Amygdala (tissue), 56 donors: ENCODE measurements around the gene PALMD.
A peak's percentile ranks its signal among the peaks of the same experiment; 100 is the strongest.

Experiments used
- DNase-seq, 56 donors: peaks; one replicate each; lab custom pipeline; 2025; lab: John Stamatoyannopoulos, UW

PALMD gene

GRCh38 chr1:99634971-99635624 lies 10.8 kb upstream of the PALMD start:
- DNase-seq, result no peak

- no peak for DNase-seq
Measured at GRCh38 chr1:99635664-99636063, 10.2 kb upstream of the PALMD start.

- DNase-seq, result no peak
Measured at GRCh38 chr1:99636647-99637175, 9.2 kb upstream of the PALMD start.

GRCh38 chr1:99638853-99639252 lies 7.1 kb upstream of the PALMD start:
- no peak for DNase-seq

- DNase-seq, result no peak
Measured at GRCh38 chr1:99639408-99639807, 6.5 kb upstream of the PALMD start.

GRCh38 chr1:99639945-99640344 lies 6.0 kb upstream of the PALMD start:
- DNase-seq, result no peak

GRCh38 chr1:99640672-99641071 lies 5.2 kb upstream of the PALMD start:
- DNase-seq, result no peak

DNA sequence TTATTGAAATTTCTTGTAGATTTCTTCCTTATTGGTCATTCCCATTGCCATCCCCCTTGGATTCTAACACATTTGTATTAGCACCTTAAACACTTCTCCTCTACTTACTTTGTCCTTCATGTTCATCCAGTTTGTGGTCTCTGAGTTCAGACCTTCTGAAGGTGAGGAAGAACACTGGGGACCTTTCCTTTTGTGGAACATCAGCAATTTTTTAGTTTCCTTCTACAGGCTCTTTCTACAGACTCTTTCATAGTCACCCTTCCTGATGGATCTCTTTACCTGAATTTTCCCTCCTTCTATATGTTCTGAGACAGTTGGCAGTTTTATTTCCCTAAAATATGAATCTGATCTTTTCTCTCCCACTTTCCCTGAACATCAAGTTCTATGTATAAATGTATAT lies 4.4 kb upstream of the PALMD start:
- no peak for DNase-seq

DNA sequence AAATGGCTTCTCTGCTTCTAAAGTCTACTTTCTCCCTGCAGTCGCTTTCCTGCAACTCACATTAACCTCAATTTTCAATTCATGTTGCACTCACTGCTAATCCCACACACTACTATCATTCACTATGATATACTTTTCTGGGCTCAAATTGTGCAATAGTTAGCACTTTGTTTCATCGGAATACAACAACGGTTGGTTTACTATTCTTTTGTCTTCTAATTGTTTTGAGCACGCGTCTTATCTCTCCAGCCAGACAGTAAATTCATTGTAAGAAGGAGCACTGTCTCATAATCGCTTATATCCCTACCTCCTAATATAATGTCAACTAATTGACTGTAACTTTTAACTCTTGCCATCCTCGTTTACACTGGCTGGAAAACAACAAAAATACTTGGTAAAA lies 3.9 kb upstream of the PALMD start:
- DNase-seq, result no peak

- no peak for DNase-seq
Measured at GRCh38 chr1:99643021-99643779, 2.7 kb upstream of the PALMD start.

DNA sequence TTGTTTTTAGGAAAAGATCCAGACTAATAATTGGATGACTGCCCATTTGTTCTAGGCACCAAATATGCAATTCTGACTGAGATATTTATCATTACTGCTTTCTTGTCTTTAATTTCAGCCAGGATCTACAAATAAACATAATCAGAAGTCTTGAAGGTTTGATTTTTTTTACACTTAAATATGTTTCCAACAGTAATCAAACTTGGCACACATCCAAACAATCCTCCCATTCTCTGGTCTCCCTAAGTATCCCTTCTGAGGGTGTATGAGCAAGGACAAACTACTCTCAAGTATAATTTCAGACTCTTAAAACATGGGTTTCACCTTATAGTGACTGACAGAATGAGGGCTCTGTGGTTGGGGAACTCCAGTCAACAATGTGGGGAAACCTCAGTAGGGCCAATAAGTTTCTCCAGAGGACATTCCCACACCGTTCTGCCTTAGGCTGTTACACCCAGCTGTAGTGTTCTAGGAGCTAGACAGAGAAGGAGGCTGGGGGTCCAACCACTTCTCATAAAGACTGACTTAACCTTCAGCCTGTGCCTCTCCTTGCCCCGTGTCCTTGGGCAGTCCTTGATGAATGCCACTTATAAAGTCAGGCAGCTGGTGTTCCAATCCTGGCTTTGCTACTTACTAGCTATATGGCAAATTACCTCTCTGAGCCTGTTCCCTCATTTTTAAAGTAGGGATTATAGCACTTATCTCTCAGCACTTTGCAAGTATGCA lies 1.5 kb upstream of the PALMD start:
- no peak for DNase-seq

DNA sequence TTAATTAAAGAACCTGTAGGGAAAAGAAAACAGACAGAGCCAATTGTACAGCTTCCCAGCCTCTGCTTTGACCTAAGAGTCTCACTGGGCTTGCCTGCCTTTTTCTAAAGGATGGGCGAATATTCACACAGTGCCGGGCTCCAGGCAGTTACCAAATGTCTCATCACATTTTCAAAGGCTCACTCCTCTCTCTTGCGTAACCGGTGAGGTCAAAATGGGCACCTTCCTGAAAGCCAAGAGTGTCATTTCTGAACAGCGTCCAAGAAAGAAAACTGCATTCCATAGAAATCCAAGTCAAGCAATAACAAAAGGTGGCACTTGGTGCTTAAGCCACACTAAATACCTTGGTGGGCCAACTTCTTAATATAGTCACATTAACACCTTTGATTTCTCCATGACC lies 710 bp upstream of the PALMD start:
- DNase-seq, result no peak

DNA sequence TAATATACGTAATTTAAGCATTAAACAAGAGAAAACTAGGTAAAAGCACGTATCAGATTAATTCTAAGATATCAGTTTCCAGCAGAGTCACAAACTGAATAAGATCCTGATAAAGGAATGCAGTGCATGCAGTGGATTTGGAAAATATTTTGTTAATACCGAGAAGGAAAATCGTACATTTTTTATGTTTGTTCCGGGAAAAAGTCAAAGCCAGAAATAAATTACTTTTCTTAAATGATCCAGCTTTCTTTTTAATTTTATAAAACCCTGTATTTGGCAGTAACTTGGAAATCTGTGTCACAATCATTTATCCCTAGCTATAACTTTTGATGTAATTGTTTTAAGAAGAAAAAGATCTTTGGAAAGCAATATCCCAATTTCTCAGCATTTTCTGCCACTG lies 955 bp downstream of the PALMD start:
- no peak for DNase-seq

GRCh38 chr1:99647490-99647889 lies 1.6 kb downstream of the PALMD start:
- DNase-seq, result no peak

- peak in 5 of 56 donors; percentile 2 to 30 (median 7) for DNase-seq
Measured at GRCh38 chr1:99648107-99648506, 2.2 kb downstream of the PALMD start.

DNA sequence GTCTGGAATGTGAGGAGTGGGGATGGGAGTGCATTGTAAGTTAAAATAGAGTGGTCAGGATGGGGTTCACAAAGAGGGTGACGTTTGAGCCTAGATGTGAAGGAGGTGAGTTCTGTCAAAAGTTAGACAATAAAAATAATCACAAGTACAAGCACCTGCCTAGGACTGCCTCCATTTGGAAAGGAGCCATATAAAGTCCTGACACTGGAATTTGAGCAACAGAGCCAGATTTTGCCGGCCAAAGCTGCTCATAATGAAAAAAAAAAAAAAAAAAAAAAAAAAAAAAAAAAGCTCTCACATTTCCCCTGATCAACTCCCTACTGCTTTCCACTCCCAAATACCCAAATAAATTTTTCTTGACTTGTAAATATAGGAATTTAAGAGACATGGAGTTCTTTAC lies 4.1 kb downstream of the PALMD start:
- no peak for DNase-seq

GRCh38 chr1:99650773-99651437 lies 5.0 kb downstream of the PALMD start:
- DNase-seq, result no peak

GRCh38 chr1:99652881-99653281 lies 7.0 kb downstream of the PALMD start:
- no peak for DNase-seq

- no peak for DNase-seq
Measured at GRCh38 chr1:99655376-99655775, 9.5 kb downstream of the PALMD start.

DNA sequence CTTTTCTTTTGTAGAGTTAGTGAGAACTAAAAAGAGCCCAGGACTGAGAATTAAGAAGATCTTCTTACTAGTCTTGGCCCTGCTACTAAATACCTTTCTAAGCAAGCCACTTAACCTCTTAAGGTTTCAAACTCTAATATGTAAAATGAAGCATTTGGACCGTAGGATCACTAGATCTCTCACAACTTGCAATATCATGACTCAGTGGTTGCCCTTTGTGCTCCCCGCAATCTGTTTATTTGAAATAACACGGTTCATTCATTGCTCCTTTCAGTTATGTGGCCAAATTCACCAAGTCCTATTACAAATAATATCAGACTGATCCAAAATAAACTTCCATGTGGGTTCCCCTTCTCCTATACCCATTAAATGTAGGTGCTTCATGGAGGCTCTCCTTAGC lies 10.8 kb downstream of the PALMD start:
- DNase-seq, result no peak
